GM23248 (cell line): ENCODE results near the gene UBE2F. TPM values are rescaled to one million over a fixed set of nuclear protein-coding genes. Genes with fewer than 3 reads are reported as not detected.

Experiments used
- DNase-seq: peaks from one replicate; pipeline ENCODE4 v3.0.0-alpha.2; 2015
- H2AFZ ChIP-seq: fragments of 200-600 bp; sonication (generic); 2 replicates; pipeline ENCODE4 v1.6.1; 2016; ENCODE audit warnings: antibody characterized with exemption
- H3F3A ChIP-seq: fragments of 200-600 bp; sonication (generic); 2 replicates; pipeline ENCODE4 v1.6.1; 2016; ENCODE audit warnings: mild to moderate bottlenecking, antibody characterized with exemption, mixed run types; ENCODE audit not compliant: insufficient read depth
- H3K27ac ChIP-seq: fragments of 200-600 bp; sonication (generic); 2 replicates; pipeline ENCODE4 v1.5.1; 2016; ENCODE audit warnings: mild to moderate bottlenecking
- H3K27me3 ChIP-seq: fragments of 200-600 bp; sonication (generic); replicated peaks from 2 replicates; pipeline ENCODE4 v1.6.1; 2016; ENCODE audit warnings: mild to moderate bottlenecking; ENCODE audit not compliant: insufficient read depth
- H3K36me3 ChIP-seq: fragments of 200-600 bp; sonication (generic); 2 replicates; pipeline ENCODE4 v1.6.1; 2016; ENCODE audit warnings: low read depth, mild to moderate bottlenecking
- H3K4me1 ChIP-seq: fragments of 200-600 bp; sonication (generic); 2 replicates; pipeline ENCODE4 v1.6.1; 2016; ENCODE audit warnings: mild to moderate bottlenecking; ENCODE audit not compliant: insufficient read depth
- H3K4me2 ChIP-seq: fragments of 200-600 bp; sonication (generic); one replicate; pipeline ENCODE4 v1.6.1; 2016; ENCODE audit warnings: mild to moderate bottlenecking; ENCODE audit not compliant: unreplicated experiment
- H3K4me3 ChIP-seq: fragments of 200-600 bp; sonication (generic); 2 replicates; pipeline ENCODE4 v1.5.1; 2016; ENCODE audit warnings: mild to moderate bottlenecking
- H3K79me2 ChIP-seq: fragments of 200-600 bp; sonication (generic); 2 replicates; pipeline ENCODE4 v1.6.1; 2016; ENCODE audit warnings: mild to moderate bottlenecking; ENCODE audit not compliant: insufficient read depth
- H3K9ac ChIP-seq: fragments of 200-600 bp; sonication (generic); 2 replicates; pipeline ENCODE4 v1.6.1; 2016; ENCODE audit warnings: mild to moderate bottlenecking
- H3K9me2 ChIP-seq: fragments of 200-600 bp; sonication (generic); 2 replicates; pipeline ENCODE4 v1.6.1; 2016; ENCODE audit warnings: mixed run types, mild to moderate bottlenecking, moderate library complexity; ENCODE audit not compliant: insufficient read depth
- H3K9me3 ChIP-seq: fragments of 200-600 bp; sonication (generic); one replicate; pipeline ENCODE4 v1.6.1; 2017; ENCODE audit warnings: low read depth
- H4K20me1 ChIP-seq: fragments of 200-600 bp; sonication (generic); 2 replicates; pipeline ENCODE4 v1.6.0; 2016; ENCODE audit not compliant: insufficient read depth
- EZH2 ChIP-seq: fragments of 200-600 bp; sonication (generic); IDR thresholded peaks from 2 replicates; pipeline ENCODE4 v1.6.1; 2018; ENCODE audit warnings: antibody characterized with exemption, mild to moderate bottlenecking; ENCODE audit not compliant: insufficient read depth, poor library complexity, severe bottlenecking
- EZH2phosphoT487 ChIP-seq: fragments of 200-600 bp; sonication (generic); IDR thresholded peaks from 2 replicates; pipeline ENCODE4 v1.6.1; 2018; ENCODE audit warnings: antibody characterized with exemption, moderate library complexity, mild to moderate bottlenecking, low read depth; ENCODE audit not compliant: insufficient read depth
- WGBS, 2 experiments: methylation state at CpG; one replicate each; pipeline ENCODE4 v1.1.6; 2015 to 2017; ENCODE audit warnings: low lambda C conversion rate in 2 of 2, low coverage in 1 of 2; ENCODE audit errors: missing lambda C conversion rate in 2 of 2; 5-methylcytosine and 5-hydroxymethylcytosine counted together
- in situ Hi-C: fragments of 300-500 bp; cut with MboI; formaldehyde crosslinking; loops from 2 replicates; pipeline ENCODE4 v1.15.0; 2020
- polyA plus RNA-seq: library from polyadenylated mRNA; unstranded; fragments of >200 nt; fragmentation: Nextera tagmentation; extraction: Ambion mirVana; gene quantifications from 2 replicates; pipeline ENCODE4 v1.2.1, GENCODE V29; 2016
- total RNA-seq: library from RNA; depleted of rRNA; stranded (reverse); fragments of >200 nt; shearing (Covaris generic); gene quantifications from 2 replicates; pipeline ENCODE4 v1.2.3, GENCODE V29; 2014

Gene UBE2F
- total and polyA plus RNA-seq, 2 experiments from 2014 or later, result 88.7 to 129 TPM

GRCh38 chr2:237967463-237967951 lies 693 bp downstream of the UBE2F start:
- Histone ChIP-seq H3K4me1 (peaks cover 19% of the 10 kb centered on the region), H3K27ac (peak overlapping the region; percentile 33), H3K27me3 (no peaks in the 10 kb centered on the region), H2AFZ (peak overlapping the region; percentile 70), H3K36me3 (no peaks in the 10 kb centered on the region), H3K9me3 (peaks cover 3% of the 10 kb centered on the region), H3K79me2 (peaks cover 50% of the 10 kb centered on the region), H3K4me3 (peak overlapping the region; percentile 96), H3F3A (peaks cover 22% of the 10 kb centered on the region), H3K9me2 (no peaks in the 10 kb centered on the region), H3K9ac (peak overlapping the region; percentile 85), H3K4me2 (peak overlapping the region; percentile 94), H4K20me1 (peaks cover 15% of the 10 kb centered on the region; the same call in 1 of the 2 replicates)
- in situ Hi-C loops, result no loop called here
- WGBS, 2 experiments, result 0% methylated on average over 24 to 25 of the region's 32 CpGs
- TF ChIP-seq EZH2phosphoT487, result no peak
- peak; percentile 58 for DNase-seq

- Histone ChIP-seq H3K9ac (peak overlapping the region; percentile 85), H3K27ac (peak overlapping the region; percentile 54), H4K20me1 (peaks cover 15% of the 10 kb centered on the region; the same call in 1 of the 2 replicates), H2AFZ (peak overlapping the region; percentile 70), H3K9me2 (no peaks in the 10 kb centered on the region), H3K4me3 (peak overlapping the region; percentile 96), H3K36me3 (peaks cover under 1% of the 10 kb centered on the region; the same call in 1 of the 2 replicates), H3K9me3 (no peaks in the 10 kb centered on the region), H3F3A (peaks cover 22% of the 10 kb centered on the region), H3K4me1 (peaks cover 19% of the 10 kb centered on the region), H3K4me2 (peak overlapping the region; percentile 94), H3K27me3 (no peaks in the 10 kb centered on the region), H3K79me2 (peaks cover 57% of the 10 kb centered on the region)
- DNase-seq, result peak; percentile 89
- TF ChIP-seq EZH2phosphoT487 (no peak), EZH2 (no peak)
- WGBS, 2 experiments, result 10 to 24% methylated on average over 11 of the region's 11 CpGs
- in situ Hi-C loops, result no loop called here
These were observed 1.4 kb downstream of the UBE2F start for GRCh38 chr2:237968048-237968862.

- peaks cover 5% of the 10 kb centered on the region; the same call in 1 of the 2 replicates for H3K36me3 ChIP-seq
- no peak overlapping the region for H3K9ac ChIP-seq
- no peak overlapping the region for H3K4me2 ChIP-seq
- H3K9me2 ChIP-seq, result no peaks in the 10 kb centered on the region
- H4K20me1 ChIP-seq, result peaks cover 15% of the 10 kb centered on the region; the same call in 1 of the 2 replicates
- in situ Hi-C loops, result no loop called here
- peaks cover 22% of the 10 kb centered on the region for H3F3A ChIP-seq
- H3K4me3 ChIP-seq, result no peak overlapping the region
- H3K27me3 ChIP-seq, result no peaks in the 10 kb centered on the region
- DNase-seq, result no peak
- no peak overlapping the region for H3K27ac ChIP-seq
- peaks cover 14% of the 10 kb centered on the region for H3K4me1 ChIP-seq
- H3K79me2 ChIP-seq, result peaks cover 90% of the 10 kb centered on the region
- no peaks in the 10 kb centered on the region for H3K9me3 ChIP-seq
- H2AFZ ChIP-seq, result no peak overlapping the region
- 70 to 72% methylated on average over 4 of the region's 4 CpGs for WGBS, 2 experiments
- no peak for TF ChIP-seq EZH2
- no peak for TF ChIP-seq EZH2phosphoT487
These were observed 4.8 kb downstream of the UBE2F start for GRCh38 chr2:237971661-237972060.

DNA sequence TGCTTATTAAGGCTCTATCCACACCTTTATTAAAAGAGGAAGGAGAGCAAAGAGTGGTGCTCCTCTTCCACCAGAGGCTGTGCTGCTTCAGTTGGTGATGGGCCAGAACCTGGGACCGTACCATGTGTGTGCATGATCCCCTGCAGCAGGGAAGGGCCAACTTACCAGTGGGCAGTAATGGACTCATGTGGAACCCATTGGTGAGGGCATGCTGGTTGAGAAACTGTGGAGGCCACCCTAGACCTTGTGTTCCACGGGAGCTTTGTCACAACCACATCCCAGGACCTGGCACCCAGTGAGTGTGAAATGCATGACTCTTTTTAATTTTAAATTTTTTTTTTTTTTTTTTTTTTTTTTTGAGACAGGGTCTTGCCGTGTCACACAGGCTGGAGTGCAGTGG lies 5.4 kb downstream of the UBE2F start:
- H3F3A ChIP-seq, result peaks cover 22% of the 10 kb centered on the region
- H4K20me1 ChIP-seq, result peaks cover 15% of the 10 kb centered on the region; the same call in 1 of the 2 replicates
- H3K27me3 ChIP-seq, result no peaks in the 10 kb centered on the region
- no peaks in the 10 kb centered on the region for H3K9me2 ChIP-seq
- no peak overlapping the region for H3K4me2 ChIP-seq
- no peak overlapping the region for H3K4me3 ChIP-seq
- no peaks in the 10 kb centered on the region for H3K9me3 ChIP-seq
- H3K27ac ChIP-seq, result no peak overlapping the region
- no peak overlapping the region for H3K9ac ChIP-seq
- 92 to 100% methylated on average over 3 of the region's 3 CpGs for whole genome bisulfite sequencing, 2 experiments
- no peak overlapping the region for H2AFZ ChIP-seq
- DNase-seq, result no peak
- H3K4me1 ChIP-seq, result peaks cover 14% of the 10 kb centered on the region
- in situ Hi-C loops, result no loop called here
- peaks cover 96% of the 10 kb centered on the region for H3K79me2 ChIP-seq
- no peak for TF ChIP-seq EZH2
- no peak for TF ChIP-seq EZH2phosphoT487
- H3K36me3 ChIP-seq, result peaks cover 5% of the 10 kb centered on the region; the same call in 1 of the 2 replicates
